ENCODE measurements around the gene POLR2M.

The POLR2M gene

GRCh38 chr15:57741089-57741488 is 34.6 kb downstream of the POLR2M start:
- Histone ChIP-seq H2AFZ (ENCODE audit: low read length) (no peak overlapping the region), H4K20me1 (ENCODE audit: insufficient read depth, low read length, poor library complexity, severe bottlenecking) (no peaks in the 10 kb centered on the region), H3K36me3 (ENCODE audit: insufficient read depth, low read length) (no peaks in the 10 kb centered on the region), H3F3A (ENCODE audit: low read depth) (no peaks in the 10 kb centered on the region), H3K27me3 (ENCODE audit: insufficient read depth, low read length, poor library complexity, severe bottlenecking) (peaks cover 8% of the 10 kb centered on the region), H3K4me3 (ENCODE audit: low read length, poor library complexity, severe bottlenecking) (no peak overlapping the region), H3K9me3 (ENCODE audit: insufficient read depth, low read depth, low read length) (no peaks in the 10 kb centered on the region), H3K4me2 (ENCODE audit: low read depth, low read length, poor library complexity, severe bottlenecking) (no peak overlapping the region), H3K79me2 (ENCODE audit: insufficient read depth, low read length) (no peaks in the 10 kb centered on the region), H3K9ac (ENCODE audit: low read depth, low read length, poor library complexity, severe bottlenecking) (no peak overlapping the region), H3K9me2 (replicated peaks; ENCODE audit: low read depth, low read length) (no peaks in the 10 kb centered on the region), H3K4me1 (ENCODE audit: insufficient read depth, low read length, poor library complexity, severe bottlenecking) (no peaks in the 10 kb centered on the region)
- no peak for TF ChIP-seq EZH2phosphoT487 (IDR thresholded peaks at IDR 0.05; ENCODE audit: borderline replicate concordance)
- no peak for TF ChIP-seq CTCF (conservative IDR thresholded peaks at IDR 0.05; ENCODE audit: low read length)

GRCh38 chr15:57743424-57743823 is 36.9 kb downstream of the POLR2M start:
- H3K4me3 ChIP-seq (ENCODE audit: low read length, poor library complexity, severe bottlenecking): no peak overlapping the region
- H4K20me1 ChIP-seq (ENCODE audit: insufficient read depth, low read length, poor library complexity, severe bottlenecking): no peaks in the 10 kb centered on the region

GRCh38 chr15:57746786-57747185 is 40.3 kb downstream of the POLR2M start:
- Histone ChIP-seq H4K20me1 (ENCODE audit: insufficient read depth, low read length, poor library complexity, severe bottlenecking) (no peaks in the 10 kb centered on the region), H3K4me1 (ENCODE audit: insufficient read depth, low read length, poor library complexity, severe bottlenecking) (no peaks in the 10 kb centered on the region), H3K27me3 (ENCODE audit: insufficient read depth, low read length, poor library complexity, severe bottlenecking) (peaks cover 26% of the 10 kb centered on the region), H3K9me3 (ENCODE audit: insufficient read depth, low read depth, low read length) (no peaks in the 10 kb centered on the region), H3K9me2 (replicated peaks; ENCODE audit: low read depth, low read length) (no peaks in the 10 kb centered on the region), H3K4me2 (ENCODE audit: low read depth, low read length, poor library complexity, severe bottlenecking) (no peak overlapping the region), H3K9ac (ENCODE audit: low read depth, low read length, poor library complexity, severe bottlenecking) (no peak overlapping the region), H3K79me2 (ENCODE audit: insufficient read depth, low read length) (no peaks in the 10 kb centered on the region), H3K36me3 (ENCODE audit: insufficient read depth, low read length) (no peaks in the 10 kb centered on the region), H3K4me3 (ENCODE audit: low read length, poor library complexity, severe bottlenecking) (no peak overlapping the region), H2AFZ (ENCODE audit: low read length) (no peak overlapping the region), H3F3A (ENCODE audit: low read depth) (no peaks in the 10 kb centered on the region)
- TF ChIP-seq EZH2phosphoT487 (IDR thresholded peaks at IDR 0.05; ENCODE audit: borderline replicate concordance) (no peak), CTCF (conservative IDR thresholded peaks at IDR 0.05; ENCODE audit: low read length) (no peak)

More at GRCh38 chr15:57743424-57743823, 36.9 kb downstream of the POLR2M start:
- peaks cover 22% of the 10 kb centered on the region for H3K27me3 ChIP-seq (ENCODE audit: insufficient read depth, low read length, poor library complexity, severe bottlenecking)
- H3K9ac ChIP-seq (ENCODE audit: low read depth, low read length, poor library complexity, severe bottlenecking): no peak overlapping the region
- H3F3A ChIP-seq (ENCODE audit: low read depth): no peaks in the 10 kb centered on the region
- peak; percentile 43; the same call in 1 of the 2 replicates for TF ChIP-seq CTCF (conservative IDR thresholded peaks at IDR 0.05; ENCODE audit: low read length)
- TF ChIP-seq EZH2phosphoT487 (IDR thresholded peaks at IDR 0.05; ENCODE audit: borderline replicate concordance): no peak
- no peaks in the 10 kb centered on the region for H3K79me2 ChIP-seq (ENCODE audit: insufficient read depth, low read length)
- no peak overlapping the region for H2AFZ ChIP-seq (ENCODE audit: low read length)
- no peaks in the 10 kb centered on the region for H3K9me2 ChIP-seq (replicated peaks; ENCODE audit: low read depth, low read length)
- no peak overlapping the region for H3K4me2 ChIP-seq (ENCODE audit: low read depth, low read length, poor library complexity, severe bottlenecking)
- no peaks in the 10 kb centered on the region for H3K9me3 ChIP-seq (ENCODE audit: insufficient read depth, low read depth, low read length)
- no peaks in the 10 kb centered on the region for H3K4me1 ChIP-seq (ENCODE audit: insufficient read depth, low read length, poor library complexity, severe bottlenecking)
- no peaks in the 10 kb centered on the region for H3K36me3 ChIP-seq (ENCODE audit: insufficient read depth, low read length)

Data from Loucy (cell line).